HG03521 (cell line): ENCODE measurements around the gene CSRP1.
"Not testable (repeated sequence)": the region's sequence is repeated elsewhere in the genome, so short reads cannot be mapped to it uniquely, and the experiment has no call there.

Source experiments
- ATAC-seq: cut with Tn5 transposase; IDR thresholded peaks from one replicate; pipeline ENCODE4 v1.9.1; 2021; ENCODE audit warnings: mild to moderate bottlenecking, moderate library complexity; ENCODE audit not compliant: unreplicated experiment

Gene CSRP1

GRCh38 chr1:201537891-201538611, 31.1 kb upstream of the CSRP1 start:
- ATAC-seq: no peak

- no peak for ATAC-seq
Measured at GRCh38 chr1:201537467-201537866, 30.5 kb upstream of the CSRP1 start.

DNA sequence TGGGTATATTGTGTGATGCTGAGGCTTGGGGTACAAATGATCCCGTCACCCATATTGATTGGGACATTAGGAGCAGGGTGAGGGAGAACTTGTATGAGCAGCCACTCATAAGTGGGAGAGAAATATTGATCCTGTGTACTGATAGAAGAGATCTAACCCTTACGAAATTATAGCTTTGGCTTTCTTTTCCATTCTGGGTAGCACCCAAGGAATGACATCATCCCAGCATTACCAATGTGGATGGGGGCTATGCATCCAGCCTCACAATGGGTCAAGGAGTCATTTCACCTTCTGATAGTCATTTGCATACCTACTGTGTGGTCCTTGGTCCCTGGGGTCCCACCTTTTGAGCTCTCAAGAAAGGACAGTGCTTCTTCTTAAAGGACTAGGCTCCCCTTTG, 30.1 kb upstream of the CSRP1 start:
- ATAC-seq: no peak

- ATAC-seq: no peak
Measured at GRCh38 chr1:201536558-201536957, 29.6 kb upstream of the CSRP1 start.

GRCh38 chr1:201535919-201536245, 29.0 kb upstream of the CSRP1 start:
- ATAC-seq: no peak

DNA sequence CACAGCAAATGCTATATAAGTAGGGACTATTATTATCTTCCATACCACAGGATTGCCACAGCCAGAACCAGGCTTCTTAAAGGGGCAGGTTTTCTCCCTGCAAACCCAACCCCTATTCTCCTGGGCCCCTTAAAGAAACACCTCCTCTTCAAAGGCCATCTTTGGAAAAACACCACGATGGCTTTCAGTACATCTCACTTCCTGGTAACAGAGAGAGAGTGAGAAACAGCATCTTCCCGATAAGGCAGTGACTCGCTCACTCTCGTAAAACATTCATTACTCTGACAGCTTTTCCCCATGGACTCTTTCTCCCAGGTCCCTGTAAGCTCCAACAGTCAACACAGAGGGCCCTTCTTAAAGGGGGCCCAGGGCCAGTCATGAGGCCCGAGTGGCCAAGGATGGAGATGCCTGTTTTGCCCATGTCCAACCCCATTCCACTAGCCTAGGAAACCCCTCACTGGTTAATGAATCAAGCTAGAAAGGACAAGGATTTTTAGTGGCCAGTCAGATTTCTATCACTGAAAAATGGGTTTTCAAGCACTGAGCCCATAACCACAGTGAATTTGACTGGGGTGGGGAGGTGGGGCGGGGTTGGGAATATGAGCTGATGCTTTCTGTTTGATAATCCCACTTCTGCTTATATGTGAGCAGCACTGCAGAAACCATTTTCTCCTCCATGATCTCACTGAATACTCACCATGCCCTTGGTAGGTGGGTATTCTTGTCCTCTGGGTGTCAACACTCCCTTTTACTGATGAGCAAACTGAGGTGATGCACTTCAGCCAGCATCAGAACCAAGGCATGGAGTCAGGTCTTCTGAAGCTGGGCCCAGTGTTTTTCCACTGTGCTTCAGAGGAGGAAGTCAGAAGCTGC, 28.4 kb upstream of the CSRP1 start:
- ATAC-seq: no peak

GRCh38 chr1:201533836-201534235, 26.9 kb upstream of the CSRP1 start:
- ATAC-seq: no peak

DNA sequence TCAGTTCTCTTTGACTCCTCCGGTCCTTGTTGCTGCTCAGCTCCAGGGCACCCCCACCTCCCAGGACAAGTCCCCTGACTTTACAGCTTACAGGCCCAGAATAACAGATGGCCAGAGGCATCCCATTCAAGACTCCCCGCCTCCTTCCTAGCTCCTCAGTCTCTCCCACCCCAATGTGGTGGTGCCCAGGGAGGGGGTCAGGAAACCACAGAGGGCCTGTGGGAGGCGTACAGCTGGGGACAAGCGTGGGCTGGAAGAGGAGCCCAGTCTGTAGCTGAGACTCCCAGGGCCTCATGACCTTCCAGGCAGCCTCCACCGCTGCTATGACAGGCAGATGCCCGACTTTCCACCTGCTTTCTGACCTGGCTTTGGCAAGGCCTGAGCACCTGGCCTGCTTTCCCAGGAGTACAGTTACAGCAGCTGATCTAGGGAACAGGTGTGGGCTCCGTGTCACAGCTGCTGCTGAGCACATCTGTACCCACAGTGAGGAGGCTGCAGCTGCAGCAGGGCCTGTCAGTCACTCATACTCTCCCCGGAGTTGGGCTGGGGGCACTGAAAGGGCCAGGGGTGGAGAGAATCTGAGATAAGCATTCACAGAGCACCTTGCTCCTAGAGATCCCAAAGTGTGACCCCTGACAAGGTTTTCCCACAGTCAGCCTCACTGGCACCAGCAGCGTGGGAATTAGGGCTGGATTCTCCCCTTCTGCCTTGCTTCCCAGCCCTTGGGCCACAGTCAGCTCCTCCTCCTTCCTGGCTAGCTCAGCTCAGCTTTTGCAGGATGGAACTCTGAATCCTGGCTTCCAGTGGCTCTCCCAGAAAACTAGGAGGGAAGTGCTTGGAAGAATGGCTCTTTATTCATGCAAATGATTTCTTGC, 24.9 kb upstream of the CSRP1 start:
- no peak for ATAC-seq

- ATAC-seq: no peak
Measured at GRCh38 chr1:201530741-201531531, 24.0 kb upstream of the CSRP1 start.

DNA sequence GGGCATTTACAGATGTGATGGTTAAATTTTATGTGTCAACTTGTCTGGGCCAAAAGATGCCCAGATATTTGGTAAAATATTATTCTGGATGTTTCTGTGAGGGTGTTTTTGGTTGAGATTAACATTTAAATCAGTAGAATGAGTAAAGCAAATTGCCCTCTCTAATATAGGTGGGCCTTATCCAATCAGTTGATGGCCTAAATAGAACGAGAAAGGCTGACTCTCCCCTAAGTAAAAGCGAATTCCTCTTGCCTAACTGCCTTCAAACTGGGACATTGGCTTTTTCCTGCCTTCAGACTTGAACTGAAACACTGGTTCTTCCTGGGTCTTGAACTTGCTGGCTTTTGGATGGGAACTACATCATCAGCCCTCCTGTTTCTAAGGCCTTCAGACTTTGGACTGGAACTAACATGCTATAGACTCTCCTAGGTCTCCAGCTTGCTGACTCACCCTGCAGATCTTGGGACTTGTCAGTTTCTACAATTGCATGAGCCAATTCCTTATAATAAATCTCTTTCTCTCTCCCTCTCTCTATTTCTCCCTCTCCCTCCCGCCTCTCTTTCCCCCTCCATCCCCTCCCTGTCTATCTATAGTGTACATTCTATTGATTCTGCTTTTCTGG, 21.8 kb upstream of the CSRP1 start:
- no peak for ATAC-seq

DNA sequence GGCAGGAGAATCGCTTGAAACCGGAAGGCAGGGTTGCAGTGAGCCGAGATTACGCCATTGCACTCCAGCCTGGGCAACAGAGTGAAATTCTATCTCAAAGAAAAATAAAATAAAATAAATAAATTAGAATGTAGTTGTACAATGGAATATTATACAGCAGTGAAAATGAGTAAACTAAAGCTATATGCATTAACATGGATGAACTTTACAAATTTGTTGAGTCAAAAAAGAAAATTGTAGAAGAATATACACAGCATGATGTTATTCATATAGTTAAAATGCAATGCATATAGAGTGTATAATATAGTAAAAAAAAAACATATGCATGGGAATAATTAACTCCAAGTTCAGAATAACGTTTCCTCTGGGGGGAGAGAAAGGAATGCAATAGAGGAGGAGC, 21.0 kb upstream of the CSRP1 start:
- ATAC-seq: no peak

DNA sequence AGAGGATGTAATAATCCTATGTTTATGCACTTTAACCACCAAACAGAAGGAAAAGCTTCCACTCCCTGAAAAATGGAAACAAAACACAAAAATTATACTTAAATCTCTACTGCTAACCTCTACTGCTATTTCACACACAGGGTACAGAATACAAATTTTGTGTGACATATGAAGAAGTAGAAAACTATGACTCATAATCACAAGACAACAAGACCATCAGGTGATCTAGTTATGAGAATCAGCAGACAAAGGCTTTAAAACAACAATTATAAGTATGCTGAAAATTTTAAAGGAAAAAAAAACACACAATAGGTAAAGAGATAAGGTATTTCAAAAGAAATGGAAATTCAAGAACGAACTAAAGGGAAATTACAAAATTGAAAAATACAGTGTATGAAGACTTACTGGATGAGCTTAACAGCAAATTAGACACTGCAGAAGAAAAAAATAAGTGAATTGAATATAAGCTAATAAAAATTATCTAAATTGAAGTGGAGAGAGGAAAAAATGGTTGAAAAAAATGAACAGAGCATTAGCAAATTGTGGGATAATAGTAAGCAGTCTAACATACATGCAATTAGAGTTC, 18.4 kb upstream of the CSRP1 start:
- ATAC-seq: no peak

DNA sequence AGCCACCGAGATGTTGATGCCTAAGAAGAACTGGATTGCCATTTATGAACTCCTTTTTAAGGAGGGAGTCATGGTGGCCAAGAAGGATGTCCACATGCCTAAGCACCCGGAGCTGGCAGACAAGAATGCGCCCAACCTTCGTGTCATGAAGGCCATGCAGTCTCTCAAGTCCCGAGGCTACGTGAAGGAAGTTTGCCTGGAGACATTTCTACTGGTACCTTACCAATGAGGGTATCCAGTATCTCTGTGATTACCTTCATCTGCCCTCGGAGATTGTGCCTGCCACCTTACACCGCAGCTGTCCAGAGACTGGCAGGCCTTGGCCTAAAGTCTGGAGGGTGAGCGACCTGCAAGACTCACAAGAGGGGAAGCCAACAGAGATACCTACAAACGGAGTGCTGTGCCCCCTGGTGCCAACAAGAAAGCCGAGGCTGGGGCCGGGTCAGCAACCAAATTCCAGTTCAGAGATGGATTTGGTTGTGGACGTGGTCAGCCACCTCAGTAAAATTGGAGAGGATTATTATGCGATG, 13.2 kb upstream of the CSRP1 start:
- ATAC-seq: not testable (repeated sequence)

- ATAC-seq: no peak
Measured at GRCh38 chr1:201518071-201518470, 11.1 kb upstream of the CSRP1 start.

- no peak for ATAC-seq
Measured at GRCh38 chr1:201517631-201518030, 10.7 kb upstream of the CSRP1 start.

GRCh38 chr1:201516511-201517127, 9.7 kb upstream of the CSRP1 start:
- ATAC-seq: no peak

- no peak for ATAC-seq
Measured at GRCh38 chr1:201515895-201516294, 9.0 kb upstream of the CSRP1 start.

GRCh38 chr1:201515062-201515750, 8.3 kb upstream of the CSRP1 start:
- no peak for ATAC-seq

DNA sequence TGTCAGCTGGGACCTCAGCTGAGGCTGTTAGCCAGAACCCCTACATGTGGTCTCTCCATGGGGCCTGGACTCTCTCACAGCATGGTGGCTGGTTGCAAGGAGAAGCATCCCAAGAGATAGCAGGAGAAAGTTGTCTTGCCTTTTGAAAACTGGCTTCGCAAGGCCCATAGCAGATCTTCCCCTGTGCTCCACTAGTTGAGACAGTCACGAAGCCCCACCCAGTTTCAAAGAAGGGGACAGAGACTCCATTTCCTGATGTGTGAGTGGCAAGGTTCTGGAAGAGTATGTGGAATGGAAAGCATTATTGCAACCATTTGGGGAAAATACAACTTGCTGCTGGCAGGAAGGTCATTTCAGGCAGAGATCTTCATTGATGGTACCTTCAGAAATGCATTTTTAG, 7.5 kb upstream of the CSRP1 start:
- ATAC-seq: no peak
